Caki2 (cell line): Measurements from ENCODE around the gene ANKRD2. TPM values are rescaled to one million over a fixed set of nuclear protein-coding genes. Genes with fewer than 3 reads are reported as not detected.
"Not testable (repeated sequence)": the region's sequence is repeated elsewhere in the genome, so short reads cannot be mapped to it uniquely, and the experiment has no call there.

Experiments used
- DNase-seq: peaks from one replicate; pipeline ENCODE4 v3.0.0-alpha.2; 2015; ENCODE audit warnings: low read depth
- in situ Hi-C: cut with HindIII; loops from 2 replicates; pipeline ENCODE4 v1.10.0; 2016; ENCODE audit warnings: low sequenced_read_pairs, low pct_unique_long_range_greater_than_20kb, mixed read lengths
- total RNA-seq: library from RNA; depleted of rRNA; stranded (reverse); fragments of >200 nt; shearing (Covaris generic); gene quantifications from 2 replicates; pipeline ENCODE4 v1.2.3, GENCODE V29; 2014; ENCODE audit warnings: low replicate concordance

The ANKRD2 gene
- total RNA-seq, 1 experiment from 2014 or later, result 15.6 TPM

DNA sequence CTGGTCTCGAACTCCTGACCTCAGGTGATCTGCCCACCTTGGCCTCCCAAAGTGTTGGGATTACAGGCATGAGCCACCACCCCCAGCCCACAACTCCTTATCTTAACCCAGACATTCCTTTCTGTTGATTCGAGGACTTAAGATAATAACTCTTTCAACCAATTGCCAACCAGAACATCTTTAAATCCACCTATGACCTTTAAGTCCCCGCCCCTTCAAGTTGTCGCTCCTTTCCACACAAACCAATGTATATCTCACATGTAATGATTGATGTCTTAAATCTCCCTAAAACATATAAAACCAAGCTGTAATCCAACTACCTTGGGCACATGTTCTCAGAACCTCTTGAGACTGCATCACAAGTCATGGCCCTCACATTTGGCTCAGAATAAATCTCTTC lies 7.8 kb upstream of the ANKRD2 start:
- in situ Hi-C loops, result no loop called here
- peak; percentile 30 for DNase-seq

GRCh38 chr10:97566336-97566996 lies 6.1 kb upstream of the ANKRD2 start:
- no peak for DNase-seq
- in situ Hi-C loops, result no loop called here

GRCh38 chr10:97567891-97568290 lies 4.7 kb upstream of the ANKRD2 start:
- DNase-seq, result no peak
- in situ Hi-C loops, result no loop called here

- DNase-seq, result no peak
- in situ Hi-C loops, result no loop called here
Observed at GRCh38 chr10:97570146-97570788, 2.3 kb upstream of the ANKRD2 start.

- no peak for DNase-seq
- in situ Hi-C loops, result no loop called here
Observed at GRCh38 chr10:97570789-97571471, 1.6 kb upstream of the ANKRD2 start.

DNA sequence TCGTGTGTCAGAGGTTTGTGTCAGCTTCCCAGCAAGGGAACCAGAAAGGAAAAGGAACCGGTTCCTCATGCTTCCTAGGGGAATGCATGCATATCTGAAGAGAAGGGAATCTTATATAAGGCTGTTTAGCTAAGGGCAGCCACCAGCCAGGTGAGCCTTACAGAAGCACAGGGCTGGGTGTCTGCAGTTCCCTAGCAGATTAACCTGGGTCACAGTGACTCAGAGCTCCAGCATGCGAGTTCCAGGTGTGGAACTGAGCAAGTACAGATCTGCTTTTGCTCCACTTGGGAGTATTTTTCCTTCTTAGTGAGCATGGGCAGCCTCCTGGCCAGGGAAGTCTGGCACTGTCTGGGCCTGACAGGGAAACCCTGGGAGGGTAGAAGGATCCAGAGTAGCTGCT lies 957 bp upstream of the ANKRD2 start:
- in situ Hi-C loops, result no loop called here

GRCh38 chr10:97573021-97573420 lies 442 bp downstream of the ANKRD2 start:
- in situ Hi-C loops, result no loop called here
- peak; percentile 55 for DNase-seq

More for the DNA sequence above, 957 bp upstream of the ANKRD2 start:
- DNase-seq, result peak; percentile 42

- no peak for DNase-seq
- in situ Hi-C loops, result no loop called here
Observed at GRCh38 chr10:97573672-97574071, 1.1 kb downstream of the ANKRD2 start.

- in situ Hi-C loops, result no loop called here
- DNase-seq, result peak; percentile 99
Observed at GRCh38 chr10:97574374-97575126, 2.0 kb downstream of the ANKRD2 start.

GRCh38 chr10:97575127-97575668 lies 2.6 kb downstream of the ANKRD2 start:
- no peak for DNase-seq
- in situ Hi-C loops, result no loop called here

GRCh38 chr10:97576487-97576886 lies 3.9 kb downstream of the ANKRD2 start:
- in situ Hi-C loops, DNase-seq: not testable (repeated sequence)

DNA sequence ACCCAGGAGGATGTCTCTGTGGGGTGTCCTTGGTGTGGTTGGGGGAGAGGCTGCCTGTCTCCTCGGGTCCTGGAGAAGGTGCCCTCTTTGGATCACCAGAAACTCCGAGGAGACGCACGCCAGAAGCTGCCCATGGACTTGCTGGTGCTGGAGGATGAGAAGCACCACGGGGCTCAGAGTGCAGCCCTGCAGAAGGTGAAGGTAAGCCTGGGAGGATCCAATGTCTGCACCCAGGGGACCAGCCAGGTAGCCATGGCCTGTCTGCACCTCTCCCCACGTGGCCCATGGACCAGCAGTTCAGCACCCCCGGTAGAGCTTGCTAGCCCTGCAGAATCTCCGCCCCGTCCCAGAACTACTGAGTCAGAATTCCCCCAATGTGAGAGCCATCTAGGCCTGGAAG lies 5.1 kb downstream of the ANKRD2 start:
- DNase-seq, result no peak
- in situ Hi-C loops, result no loop called here

- no peak for DNase-seq
- in situ Hi-C loops, result no loop called here
Observed at GRCh38 chr10:97578171-97578844, 5.7 kb downstream of the ANKRD2 start.

- in situ Hi-C loops, result no loop called here
- DNase-seq, result no peak
Observed at GRCh38 chr10:97580421-97581367, 8.1 kb downstream of the ANKRD2 start.

DNA sequence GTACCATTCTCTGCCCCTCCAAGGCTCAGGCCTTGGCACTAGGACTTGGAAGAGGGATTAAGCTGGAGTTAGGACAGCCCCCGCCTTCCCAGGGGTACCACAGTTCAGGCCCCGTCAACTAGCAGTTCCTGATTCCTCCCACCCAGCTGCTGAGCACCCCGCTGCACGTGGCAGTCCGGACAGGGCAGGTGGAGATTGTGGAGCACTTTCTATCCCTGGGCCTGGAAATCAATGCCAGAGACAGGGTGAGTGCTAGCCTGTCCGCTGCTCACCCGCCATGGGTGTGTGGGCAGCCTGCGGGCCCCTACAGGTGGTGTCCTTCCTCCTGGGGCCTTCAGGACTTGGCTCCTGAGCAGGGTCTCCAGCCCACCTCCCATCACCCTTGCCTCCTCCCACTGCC lies 9.6 kb downstream of the ANKRD2 start:
- DNase-seq, result no peak
- in situ Hi-C loops, result no loop called here

GRCh38 chr10:97583476-97583875 lies 10.9 kb downstream of the ANKRD2 start:
- in situ Hi-C loops, result no loop called here

More at GRCh38 chr10:97583476-97583875, 10.9 kb downstream of the ANKRD2 start:
- no peak for DNase-seq
